NCI-H2081 (cell line): Measurements from ENCODE around the gene IRF2.
A peak's percentile ranks its signal among the peaks of the same experiment; 100 is the strongest.

ENCODE experiments used
- DNase-seq, 2 experiments: peaks; one replicate each; lab custom pipeline; 2025; lab: John Stamatoyannopoulos, UW

IRF2 gene

DNA sequence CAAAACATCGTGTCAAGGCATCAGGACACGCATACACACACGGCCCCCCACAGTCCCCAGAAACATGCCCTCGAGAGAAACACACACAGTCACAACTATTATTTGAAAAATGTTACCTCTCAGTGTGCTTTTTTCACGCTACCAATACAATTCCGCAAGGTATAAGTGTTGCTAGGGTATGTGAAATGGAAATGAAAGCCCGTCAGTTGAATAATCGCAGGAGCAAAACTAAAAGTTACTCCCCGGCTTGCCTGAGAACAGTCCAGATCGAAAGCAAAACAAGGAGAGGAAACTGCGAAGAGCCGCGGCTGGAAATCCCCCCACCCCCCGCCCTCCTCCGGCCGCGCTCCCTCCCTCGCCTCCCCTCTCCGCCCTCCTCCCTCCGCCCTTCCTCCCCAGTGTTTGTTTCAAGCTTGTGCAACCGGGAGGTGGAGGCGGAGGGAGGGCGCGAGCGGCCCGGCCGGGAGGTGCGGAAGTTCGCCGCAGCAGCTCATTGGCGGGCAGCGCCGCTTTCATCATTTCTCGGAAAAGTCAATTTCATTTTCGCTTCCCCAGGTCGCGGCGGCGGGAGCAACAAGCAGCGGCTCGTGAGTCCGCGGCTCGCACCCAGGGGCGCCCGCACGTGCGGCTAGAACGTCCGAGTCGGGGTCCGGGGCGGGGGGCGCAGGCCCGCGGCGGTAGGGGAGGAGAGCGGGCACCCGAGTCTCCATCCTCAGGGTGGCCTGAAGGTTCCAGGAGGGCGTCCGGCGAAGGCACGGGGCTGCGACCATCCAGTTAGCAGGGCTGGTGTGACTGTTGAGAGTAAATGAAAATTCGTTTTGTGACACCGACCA is at the start of gene IRF2:
Gene IRF2, minus strand, starts transcription at position 288 of the 833 bp plus-strand sequence. CDS start 45,486 bp downstream, outside the sequence.
- DNase-seq: peak; percentile 87 to 90

DNA sequence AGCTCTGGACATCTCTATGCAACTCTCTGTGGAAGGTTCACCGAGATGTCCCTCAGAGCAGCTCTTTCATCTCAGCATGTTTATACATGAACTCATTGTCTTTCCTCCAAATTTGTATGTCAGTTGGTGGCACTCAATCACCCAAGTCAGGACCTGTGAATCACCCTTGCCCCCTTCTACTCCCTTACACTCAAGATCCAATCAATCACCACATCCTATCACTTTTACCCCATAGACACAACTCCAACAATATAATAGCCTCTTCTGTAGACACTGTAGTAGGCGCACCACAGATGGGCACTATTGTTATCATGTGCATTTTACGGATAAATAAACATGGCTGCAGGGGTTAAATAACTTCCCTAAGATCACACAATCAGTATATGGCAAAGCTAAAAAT is 41.3 kb upstream of the IRF2 start:
- DNase-seq: no peak

DNA sequence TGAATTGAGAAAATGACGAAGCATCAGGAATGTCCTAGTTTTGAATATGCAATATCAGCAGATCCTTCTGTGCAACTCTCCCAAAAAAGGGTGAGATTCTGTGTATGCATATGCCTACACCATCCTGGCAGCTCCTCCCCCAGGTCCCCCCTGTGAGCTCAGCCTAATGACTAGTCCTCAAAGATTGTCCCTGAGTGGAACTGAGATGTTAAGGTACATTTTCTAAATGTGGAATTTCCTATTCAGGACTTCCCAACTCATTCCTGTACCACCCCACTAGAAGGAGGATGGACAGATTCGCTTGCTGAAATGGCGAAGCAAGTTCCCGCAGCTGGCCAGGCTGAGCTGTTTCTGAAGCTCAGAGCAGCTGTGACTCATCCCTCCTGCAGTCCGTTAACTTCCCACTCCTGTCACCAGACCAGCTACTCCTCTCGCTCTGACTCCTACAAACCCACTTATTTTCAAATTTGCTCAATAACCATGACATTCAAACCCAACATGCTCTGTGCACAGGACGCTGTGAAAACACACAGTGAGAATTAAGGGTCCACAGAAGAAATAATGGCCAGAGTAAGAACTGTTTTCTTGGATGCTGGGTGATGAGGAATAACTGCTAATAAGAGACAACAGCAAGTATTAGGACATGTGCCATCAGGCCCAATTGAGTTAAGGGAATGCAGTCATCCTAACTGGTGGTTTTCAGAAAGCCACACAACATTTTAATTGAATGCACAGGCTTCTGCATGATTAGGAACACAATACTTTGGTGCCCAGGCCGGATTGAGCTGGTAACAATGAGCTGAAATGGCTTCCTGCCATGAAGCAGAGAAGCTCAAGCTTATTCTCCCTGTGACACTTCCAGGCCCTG is 40.0 kb upstream of the IRF2 start:
- no peak for DNase-seq

DNA sequence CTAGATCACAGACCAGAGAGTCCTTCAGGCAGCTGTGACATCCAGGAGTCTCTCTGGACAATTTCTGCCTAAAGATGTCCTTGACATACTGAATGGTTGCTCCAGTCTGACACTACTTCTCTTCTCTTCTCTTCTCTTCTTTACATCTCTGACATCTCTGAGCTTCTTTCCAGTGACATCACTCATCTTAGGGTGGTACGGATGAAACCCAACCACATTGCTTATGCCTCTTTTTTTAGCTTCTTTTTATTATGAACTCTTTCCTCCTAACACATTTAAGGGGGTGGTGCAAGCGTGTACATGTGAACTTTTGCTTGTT is 39.4 kb upstream of the IRF2 start:
- no peak for DNase-seq

DNA sequence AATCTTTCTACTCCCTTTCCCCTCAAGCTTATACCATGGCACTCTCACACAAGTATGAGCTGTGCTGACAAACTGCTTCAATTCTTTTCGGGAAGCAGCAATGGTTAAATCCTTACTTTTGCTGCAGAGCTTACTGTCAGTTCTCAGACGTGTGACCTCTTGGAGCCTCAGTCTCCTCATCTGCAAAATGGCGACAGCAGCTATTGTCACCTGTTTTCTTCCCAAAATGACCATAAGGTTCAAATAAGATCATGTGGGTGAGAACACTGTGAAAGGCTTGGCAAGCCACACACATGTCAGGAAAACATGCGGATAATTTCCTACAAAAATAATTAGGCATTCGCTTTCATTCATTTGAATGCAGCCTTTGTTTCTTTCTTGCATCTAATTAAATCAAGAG is 36.8 kb upstream of the IRF2 start:
- DNase-seq: no peak

DNA sequence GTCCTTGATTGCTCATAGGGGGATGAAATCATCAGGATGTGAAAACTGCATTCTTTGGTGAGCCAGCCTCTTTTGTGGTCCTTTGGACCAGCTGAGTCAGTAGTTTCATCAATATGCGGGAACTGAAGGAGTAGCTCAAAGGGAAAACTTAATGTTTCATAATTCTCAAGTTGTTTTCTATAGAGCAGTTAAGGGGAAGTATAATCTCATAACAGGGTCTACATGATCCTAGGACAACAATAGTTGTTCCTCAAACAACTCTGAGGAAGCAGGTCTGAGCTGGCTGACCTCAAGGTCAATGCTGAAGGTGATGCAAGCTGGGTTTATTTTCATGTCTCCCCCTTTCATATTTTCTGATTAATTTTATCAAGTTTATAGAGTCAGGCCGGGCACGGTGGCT is 36.1 kb upstream of the IRF2 start:
- DNase-seq: no peak

DNA sequence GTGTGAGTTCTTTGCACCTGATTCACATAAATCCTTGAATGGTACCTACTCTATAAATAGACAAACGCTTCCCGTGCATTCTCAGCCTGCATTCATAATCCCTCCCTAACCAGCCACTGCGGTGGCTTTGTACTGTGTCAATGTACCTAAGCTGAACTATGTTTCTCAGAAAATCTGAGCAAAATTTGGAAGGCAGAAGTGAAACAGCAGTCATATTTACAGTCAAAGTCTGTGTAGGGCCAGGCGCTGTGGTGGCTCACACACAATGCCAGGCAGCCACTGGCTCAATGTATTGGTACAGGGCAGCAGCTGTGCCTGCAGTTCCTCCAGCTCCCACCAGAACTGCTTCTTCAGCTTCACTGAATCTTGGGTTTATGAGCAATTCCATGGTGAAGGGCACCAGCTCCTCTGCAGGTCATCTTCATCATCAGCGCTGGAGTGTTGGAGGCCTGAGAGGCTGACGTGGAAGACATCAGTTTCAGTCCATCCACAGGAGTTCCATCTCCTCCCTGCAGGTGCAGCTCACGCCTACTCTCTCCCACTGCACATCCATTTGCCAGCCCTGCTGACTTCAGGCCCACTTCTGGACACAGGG is 32.3 kb upstream of the IRF2 start:
- DNase-seq: no peak

DNA sequence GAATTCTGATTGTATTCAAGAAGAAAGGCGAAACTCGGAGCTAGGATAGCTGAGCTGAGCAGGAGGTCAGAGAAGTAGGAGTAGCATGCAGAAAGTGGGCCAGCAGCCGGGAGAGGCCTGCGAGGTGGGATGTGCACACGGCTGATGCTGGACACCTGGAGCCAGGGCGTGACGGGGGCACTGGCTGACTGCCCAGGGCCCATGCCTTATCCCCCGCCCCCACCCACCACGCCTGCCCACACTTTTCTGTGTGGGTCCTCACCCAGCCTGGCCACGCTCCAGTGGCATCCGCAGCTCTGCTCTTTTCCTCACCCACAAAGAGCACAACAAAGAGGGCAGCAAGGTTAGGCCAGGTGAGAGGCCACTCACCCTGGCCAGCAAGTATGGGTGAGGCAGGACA is 30.0 kb upstream of the IRF2 start:
- DNase-seq: no peak

DNA sequence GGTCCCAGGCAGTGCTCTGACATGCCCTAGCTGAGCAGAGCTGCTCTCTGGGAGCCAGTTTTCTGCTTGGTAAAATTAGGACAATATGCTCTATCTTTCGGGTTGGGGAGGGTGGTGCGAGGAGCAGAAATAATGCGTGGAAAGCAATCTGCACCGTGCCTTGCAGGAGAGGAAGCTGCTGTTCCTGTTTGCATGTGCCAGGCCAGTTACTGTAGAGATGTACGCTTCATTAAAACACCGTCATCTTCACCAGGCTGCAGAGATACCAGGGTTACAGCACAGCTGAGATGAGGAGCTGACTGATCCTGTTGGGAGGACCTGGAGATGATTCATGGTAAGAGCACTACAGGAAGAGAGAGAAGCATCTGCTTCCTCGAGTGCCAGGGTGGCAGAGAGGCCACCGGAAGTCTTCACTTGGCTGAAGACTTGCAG is 29.5 kb upstream of the IRF2 start:
- DNase-seq: no peak

DNA sequence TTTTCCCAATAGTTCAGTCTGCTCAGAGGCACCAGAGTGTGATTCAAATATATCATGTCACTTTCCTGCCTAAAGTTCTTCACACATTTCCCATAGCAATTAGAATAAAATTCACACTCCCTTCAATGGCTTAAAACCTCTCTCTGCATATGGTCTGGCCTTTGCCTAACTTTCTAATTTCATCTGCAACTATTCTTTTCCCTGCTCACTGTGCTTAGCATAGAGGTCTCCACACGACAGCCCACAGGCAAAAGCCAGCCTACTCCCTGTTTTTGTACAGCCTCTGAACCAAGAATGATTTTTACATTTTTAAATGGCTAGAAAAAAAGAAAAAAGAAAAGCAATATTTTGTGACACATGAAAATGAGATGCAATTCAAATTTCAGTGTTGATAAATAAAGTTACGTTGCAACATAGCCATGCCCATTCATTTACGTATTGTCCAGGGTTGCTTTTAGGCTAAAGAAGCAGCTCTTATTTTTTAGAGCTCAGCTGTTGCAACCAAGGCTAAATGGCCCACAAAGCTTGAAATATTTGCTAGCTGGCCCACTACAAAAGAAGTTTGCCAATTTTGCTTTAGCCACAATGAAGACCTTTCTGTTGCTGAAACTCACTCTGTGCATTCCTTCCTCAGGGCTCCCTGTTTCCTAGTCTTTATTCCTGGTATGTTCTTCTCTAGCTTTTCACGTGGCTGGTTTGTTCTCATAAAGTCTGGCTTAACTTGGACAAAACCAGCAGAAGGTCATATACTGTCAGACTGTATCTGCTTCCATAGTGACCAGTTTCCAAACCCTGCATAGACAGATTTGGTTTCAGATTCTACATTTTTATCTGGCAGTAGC is 26.6 kb upstream of the IRF2 start:
- no peak for DNase-seq

DNA sequence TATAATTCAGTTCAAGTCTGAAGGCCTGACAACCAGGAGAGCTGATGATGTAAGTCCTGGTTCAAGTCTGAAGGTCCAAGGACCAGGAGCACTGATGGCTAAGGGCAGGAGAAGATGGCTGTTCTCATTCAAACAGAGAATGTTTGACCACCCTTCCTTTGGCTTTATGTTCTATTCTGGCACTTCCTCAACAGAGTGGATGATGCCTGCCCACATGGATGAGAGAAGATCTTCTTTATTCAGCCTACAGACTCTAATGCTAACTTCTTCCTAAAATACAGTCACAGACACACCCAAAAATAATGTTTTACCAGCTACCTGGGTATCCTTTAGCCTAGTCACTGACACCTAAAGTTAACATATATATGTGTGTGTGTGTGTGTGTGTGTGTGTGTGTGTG is 25.6 kb upstream of the IRF2 start:
- no peak for DNase-seq

DNA sequence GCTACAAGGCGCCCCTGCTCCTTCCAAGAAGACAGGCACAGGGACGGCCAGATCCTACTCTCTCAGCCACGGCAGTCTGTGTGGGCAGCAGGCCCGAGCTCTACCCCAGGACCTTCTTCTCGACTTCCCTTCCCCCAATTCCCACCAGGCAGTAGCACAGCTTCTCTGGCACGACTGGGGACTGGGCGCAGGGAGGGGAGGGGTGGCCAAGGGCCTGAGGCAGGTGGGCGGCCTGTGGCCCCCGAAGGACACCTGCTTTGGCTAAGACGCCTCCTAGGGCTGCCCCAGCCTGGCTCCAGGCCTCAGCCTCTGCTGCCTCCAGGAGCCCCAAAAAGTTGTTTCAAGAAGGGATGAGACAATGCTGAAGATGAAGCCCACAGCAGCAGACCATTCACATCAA is 24.2 kb upstream of the IRF2 start:
- no peak for DNase-seq

DNA sequence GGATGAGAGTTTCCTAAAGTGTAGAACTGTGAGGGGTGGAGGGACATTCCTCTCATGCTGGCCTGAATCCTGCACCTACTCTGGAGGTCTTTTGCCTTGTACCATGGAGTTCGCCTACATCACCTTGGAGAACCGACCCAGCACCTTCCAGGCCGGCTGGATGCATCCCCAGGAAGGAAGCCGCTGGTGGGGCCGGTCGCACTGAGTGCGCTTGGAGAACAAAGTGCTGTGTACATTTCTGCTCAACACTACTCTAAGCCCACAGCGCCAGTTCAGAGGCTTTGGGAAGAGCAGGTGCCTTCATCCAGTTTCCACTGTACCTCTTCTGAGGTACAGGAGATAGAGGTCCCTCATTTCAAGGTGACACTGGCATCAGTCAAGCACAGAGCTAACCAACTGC is 15.4 kb upstream of the IRF2 start:
- no peak for DNase-seq

DNA sequence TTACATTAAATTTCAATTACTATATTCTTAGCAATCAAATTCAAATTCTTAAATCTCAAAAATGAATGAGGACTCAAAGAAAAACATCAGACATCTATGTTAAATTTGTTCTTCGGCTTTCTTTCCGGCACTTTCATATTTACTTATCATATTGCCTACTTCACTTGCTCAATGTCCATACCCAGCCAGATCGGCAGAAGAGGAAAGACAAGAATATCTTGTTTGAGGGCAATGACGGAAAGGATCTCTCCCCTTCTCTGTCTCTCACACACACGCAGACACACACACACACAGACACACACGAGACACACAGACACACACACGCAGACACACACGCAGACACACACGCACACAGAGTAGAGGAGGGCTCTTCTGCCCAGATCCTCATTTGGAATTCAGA is 13.2 kb upstream of the IRF2 start:
- no peak for DNase-seq

DNA sequence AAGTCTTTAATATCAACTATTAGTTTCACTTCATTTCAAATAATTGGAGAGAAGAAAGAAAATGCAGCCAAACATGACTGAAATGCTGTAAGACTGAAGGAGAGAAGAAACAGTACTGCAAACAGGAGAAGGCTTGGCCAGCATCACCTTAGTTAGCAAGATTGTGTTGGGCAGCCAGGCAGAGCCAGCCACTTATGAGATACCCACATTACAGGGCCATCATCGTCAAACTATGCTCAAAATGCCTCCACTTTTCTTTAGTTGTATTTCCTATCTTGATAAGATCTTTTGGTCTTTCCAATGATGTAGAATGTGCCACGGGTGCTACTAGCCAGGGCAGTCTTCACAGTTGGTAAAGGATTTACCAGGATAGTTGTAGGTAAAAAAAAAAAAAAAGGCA is 10.9 kb upstream of the IRF2 start:
- DNase-seq: no peak

DNA sequence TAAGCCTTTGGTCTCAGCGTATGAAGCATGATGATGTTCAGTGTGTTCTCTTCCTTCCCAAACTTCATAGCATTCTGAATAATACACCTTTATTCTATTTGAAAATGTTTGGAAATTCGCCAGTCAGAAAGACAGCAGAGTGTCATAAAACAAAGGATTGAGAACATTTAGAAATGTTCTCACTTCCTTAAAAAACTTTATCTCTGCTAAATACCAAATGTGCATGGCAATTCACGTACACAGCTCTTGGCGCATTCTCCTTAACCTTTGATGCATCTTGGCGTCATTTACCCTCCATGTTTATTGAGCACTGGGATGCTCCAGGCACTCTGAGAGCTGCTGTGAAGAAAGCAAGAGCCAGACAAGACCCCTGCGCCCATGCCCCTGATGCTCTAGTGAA is 7.2 kb upstream of the IRF2 start:
- DNase-seq: no peak

DNA sequence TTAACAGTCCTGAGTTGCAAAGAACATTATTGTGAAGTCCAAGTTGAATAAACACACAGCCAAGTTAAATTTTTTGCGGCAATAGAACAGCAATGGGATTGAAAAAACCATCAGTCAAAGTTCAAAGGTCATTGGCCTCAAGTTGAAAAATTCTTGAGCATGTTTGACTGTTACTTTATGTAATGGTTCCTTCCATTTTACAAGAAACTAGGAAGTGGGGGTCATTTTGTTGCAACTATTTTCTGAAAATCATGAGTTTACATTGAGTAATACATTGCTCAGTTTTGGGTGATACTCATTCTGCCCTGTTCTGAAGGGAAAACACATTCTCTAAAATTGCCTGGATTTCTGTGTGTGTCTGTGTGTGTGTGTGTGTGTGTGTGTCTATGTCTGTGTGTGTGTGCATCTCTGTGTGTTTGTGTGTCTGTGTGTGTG is 5.2 kb upstream of the IRF2 start:
- no peak for DNase-seq

DNA sequence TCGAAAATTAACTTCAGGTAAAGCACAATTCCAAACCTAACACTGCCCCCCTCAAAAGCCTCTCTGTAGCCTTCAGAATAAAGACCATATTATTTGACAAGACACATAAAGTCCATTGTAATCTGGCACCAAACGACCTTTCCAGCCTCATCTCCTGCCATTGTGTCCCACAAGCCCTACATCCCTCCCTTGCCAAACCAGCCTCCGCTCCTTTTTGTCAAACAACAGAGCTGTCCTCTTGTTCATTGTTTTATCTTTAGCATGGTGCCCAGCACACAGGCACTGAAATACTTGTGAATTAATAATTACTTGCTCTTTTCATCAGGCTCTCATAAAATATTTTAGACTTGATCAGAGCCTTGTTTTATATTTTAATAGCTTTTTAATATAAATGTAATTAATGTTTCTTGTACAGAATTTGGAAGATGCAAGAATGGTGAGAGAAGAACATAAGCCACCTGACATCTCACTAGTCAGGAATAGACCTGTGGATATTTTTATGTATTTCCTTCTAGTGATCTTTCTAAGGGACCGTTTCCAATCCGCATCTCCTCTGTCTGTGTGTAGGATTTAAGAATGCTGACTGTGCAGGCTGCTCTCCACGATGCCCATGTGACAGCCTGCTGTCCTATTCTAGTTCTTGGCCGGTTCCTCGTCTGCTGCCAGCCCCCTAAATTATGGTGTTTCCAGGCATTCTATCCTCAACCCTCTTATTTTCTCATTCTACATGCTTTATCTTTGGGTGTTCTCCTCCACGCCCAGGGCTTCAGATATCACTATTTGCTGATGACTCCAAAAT is 3.0 kb upstream of the IRF2 start:
- no peak for DNase-seq

DNA sequence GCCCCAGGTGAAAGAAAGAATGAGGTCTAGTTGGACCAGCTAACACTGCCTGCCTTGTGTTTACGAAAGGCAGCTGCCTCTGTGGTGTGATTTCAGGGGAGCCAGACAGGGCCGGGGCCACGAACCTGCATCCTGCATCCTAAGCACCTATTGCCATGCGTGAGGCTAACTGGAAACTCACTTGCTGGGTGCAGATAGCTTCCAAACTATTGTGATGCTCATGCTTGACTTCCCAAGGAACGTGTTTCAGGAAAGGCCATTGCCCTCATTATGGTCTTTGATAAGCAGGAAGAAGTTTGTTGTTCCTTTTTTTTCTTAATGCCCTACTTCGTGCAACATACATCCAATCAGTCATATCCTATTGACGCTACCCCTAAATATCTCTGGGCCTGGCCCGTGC is 2.3 kb upstream of the IRF2 start:
- no peak for DNase-seq

DNA sequence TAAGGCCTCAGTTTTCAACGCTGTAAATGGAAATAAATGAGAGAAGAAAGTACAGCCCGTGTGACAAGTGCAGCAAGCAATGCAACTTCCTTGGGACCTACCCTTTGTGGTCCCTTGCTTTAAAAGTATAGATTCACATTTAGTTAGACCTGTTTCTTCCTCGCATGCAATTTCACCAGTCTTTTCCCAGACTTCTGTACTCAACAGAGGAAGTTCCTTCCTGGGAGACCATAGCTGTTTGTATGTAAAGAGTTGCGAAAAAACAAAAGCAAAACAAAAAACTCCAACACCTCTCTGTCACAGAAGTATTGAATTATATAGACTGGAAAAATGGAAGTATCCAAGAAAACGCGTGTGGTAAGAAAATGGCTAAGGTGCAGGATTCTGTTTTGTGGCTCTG is 1.1 kb upstream of the IRF2 start:
- no peak for DNase-seq

DNA sequence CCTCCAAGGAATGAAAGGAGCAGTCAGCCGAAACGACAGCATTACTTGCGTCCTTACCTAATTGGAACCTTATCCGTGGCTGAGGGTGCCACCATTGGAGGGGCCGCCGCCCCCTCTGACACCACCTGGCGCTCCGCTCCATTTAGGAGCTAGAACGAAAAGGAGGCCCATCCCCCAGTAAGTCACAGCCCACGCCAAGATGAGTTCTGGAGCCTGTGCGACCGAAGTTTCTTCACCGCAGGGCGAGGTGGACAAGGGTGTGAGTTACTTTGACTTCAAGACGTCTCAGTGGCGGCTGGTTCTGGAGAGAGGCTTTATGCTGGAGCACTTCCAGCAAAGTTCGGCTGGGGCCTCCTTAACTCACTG is 729 bp upstream of the IRF2 start:
- DNase-seq: peak in 1 of 2 experiments; percentile 19
